Erythroblast (primary cell): ENCODE data around the gene HINT3.

Experiments
- GATA1 ChIP-seq: IDR thresholded peaks from 2 replicates; pipeline ENCODE4 v1.6.1; 2011; ENCODE audit warnings: low read depth, mild to moderate bottlenecking, control low read depth, low read length, moderate library complexity
- POLR2A ChIP-seq: IDR thresholded peaks from 2 replicates; pipeline ENCODE4 v1.6.1; 2011; ENCODE audit warnings: mild to moderate bottlenecking, low read length

DNA sequence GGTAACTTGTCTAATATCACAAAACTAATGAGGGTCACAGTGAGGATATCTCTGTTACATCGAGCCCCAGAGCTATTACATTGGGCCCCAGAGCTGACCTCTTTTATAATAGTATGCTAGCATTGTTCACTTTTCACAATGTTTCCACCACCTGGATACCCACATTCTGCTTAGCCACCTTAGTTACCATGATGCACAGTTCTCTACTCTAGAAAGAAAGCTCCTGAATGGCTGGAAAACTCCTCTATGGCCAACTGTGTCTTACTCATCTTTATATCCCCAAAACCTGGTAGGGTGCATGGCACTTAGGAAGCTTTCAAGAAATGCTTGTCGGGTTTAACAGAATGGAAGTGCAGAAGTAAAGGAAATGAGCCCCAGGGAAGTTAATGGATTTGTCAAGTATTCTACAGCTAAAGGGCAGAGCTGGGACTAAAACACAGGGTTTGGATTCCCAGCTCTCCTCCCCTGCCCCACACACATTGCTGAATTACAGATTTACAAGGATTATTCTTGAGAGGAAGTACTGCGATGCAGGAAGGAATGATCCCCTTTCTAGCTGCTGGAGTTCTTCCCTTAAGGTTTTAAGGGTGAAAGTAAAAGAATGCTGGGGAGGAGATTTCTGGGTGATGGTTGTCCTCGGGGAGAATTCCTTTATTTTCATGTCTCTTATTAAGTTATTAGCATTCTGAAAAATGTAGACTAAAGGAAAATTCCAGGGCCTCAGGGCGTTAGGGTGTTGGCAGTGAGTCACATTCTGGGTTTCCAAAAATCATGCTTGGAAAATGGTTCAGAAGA, 16.1 kb upstream of the HINT3 start:
- TF ChIP-seq POLR2A = no peak
- no peak for TF ChIP-seq GATA1
